ENCODE results near the gene SLC25A43.
A peak's percentile ranks its signal among the peaks of the same experiment; 100 is the strongest.

DNA sequence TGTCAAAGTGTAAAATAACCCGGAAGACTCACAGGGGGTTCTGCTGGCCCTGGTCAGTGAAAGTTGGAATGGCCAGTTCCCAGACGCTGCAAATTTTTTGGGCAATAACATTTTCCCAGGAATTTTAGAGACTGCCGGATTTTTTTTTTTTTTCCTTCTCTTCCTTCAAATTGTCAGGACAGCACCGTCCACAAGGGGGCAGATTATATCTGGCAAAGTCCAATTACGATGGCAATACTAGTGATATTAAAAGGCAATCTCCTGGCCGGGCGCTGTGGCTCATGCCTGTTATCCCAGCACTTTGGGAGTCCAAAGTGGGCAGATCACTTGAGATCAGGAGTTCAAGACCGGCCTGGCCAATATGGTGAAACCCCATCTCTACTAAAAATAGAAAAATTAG, 89.6 kb downstream of the SLC25A43 start:
- TF ChIP-seq, protein P1, sequence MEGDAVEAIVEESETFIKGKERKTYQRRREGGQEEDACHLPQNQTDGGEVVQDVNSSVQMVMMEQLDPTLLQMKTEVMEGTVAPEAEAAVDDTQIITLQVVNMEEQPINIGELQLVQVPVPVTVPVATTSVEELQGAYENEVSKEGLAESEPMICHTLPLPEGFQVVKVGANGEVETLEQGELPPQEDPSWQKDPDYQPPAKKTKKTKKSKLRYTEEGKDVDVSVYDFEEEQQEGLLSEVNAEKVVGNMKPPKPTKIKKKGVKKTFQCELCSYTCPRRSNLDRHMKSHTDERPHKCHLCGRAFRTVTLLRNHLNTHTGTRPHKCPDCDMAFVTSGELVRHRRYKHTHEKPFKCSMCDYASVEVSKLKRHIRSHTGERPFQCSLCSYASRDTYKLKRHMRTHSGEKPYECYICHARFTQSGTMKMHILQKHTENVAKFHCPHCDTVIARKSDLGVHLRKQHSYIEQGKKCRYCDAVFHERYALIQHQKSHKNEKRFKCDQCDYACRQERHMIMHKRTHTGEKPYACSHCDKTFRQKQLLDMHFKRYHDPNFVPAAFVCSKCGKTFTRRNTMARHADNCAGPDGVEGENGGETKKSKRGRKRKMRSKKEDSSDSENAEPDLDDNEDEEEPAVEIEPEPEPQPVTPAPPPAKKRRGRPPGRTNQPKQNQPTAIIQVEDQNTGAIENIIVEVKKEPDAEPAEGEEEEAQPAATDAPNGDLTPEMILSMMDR (IDR thresholded peaks at IDR 0.05), result peak; percentile 81
- TF ChIP-seq MEF2A (IDR thresholded peaks at IDR 0.05; ENCODE audit: borderline replicate concordance, low read depth) (no peak), ELF1 (IDR thresholded peaks at IDR 0.05) (no peak), EZH2phosphoT487 (IDR thresholded peaks at IDR 0.05; ENCODE audit: borderline replicate concordance, low read depth) (no peak), EP300 (IDR thresholded peaks at IDR 0.05; ENCODE audit: borderline replicate concordance in 1 of 2, low read depth in 1 of 2, low read length in 1 of 2) (no peak), YY1 (IDR thresholded peaks at IDR 0.05; ENCODE audit: low read depth) (no peak), TAF1 (IDR thresholded peaks at IDR 0.05; ENCODE audit: borderline replicate concordance, low read depth, low read length) (no peak)
- TF ChIP-seq, protein P2, sequence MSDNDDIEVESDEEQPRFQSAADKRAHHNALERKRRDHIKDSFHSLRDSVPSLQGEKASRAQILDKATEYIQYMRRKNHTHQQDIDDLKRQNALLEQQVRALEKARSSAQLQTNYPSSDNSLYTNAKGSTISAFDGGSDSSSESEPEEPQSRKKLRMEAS (IDR thresholded peaks at IDR 0.05; ENCODE audit: low read depth), result no peak
- TF ChIP-seq, protein P3, sequence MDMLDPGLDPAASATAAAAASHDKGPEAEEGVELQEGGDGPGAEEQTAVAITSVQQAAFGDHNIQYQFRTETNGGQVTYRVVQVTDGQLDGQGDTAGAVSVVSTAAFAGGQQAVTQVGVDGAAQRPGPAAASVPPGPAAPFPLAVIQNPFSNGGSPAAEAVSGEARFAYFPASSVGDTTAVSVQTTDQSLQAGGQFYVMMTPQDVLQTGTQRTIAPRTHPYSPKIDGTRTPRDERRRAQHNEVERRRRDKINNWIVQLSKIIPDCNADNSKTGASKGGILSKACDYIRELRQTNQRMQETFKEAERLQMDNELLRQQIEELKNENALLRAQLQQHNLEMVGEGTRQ (IDR thresholded peaks at IDR 0.05; ENCODE audit: borderline replicate concordance, low read depth, low read length), result no peak
